LNCaP clone FGC (cell line): ENCODE data around the gene RILP.

Source experiments
- DNase-seq: peaks from one replicate; pipeline ENCODE4 v3.0.0-alpha.2; 2011; ENCODE audit warnings: low read depth
- H3K4me3 ChIP-seq: 2 replicates; pipeline ENCODE4 v1.5.1; 2011; ENCODE audit warnings: mild to moderate bottlenecking, low read depth, low read length, control low read depth
- CTCF ChIP-seq: IDR thresholded peaks from 2 replicates; pipeline ENCODE4 v1.5.1; 2012; ENCODE audit warnings: mild to moderate bottlenecking; ENCODE audit not compliant: control insufficient read depth, insufficient read depth; ENCODE audit errors: extremely low read depth

RILP gene

GRCh38 chr17:1646199-1646875, 3.3 kb downstream of the RILP start:
- TF ChIP-seq CTCF = no peak
- H3K4me3 ChIP-seq = no peak overlapping the region
- DNase-seq = no peak

- no peak for DNase-seq
Measured at GRCh38 chr17:1645207-1646171, 4.2 kb downstream of the RILP start, which contains the start of gene SCARF1. Gene SCARF1 (minus strand): TSS chr17:1645732. CDS start chr17:1645697, 35 bp downstream.

GRCh38 chr17:1644493-1645206, 5.0 kb downstream of the RILP start:
- no peak overlapping the region for H3K4me3 ChIP-seq
- DNase-seq = no peak

More at GRCh38 chr17:1645207-1646171, 4.2 kb downstream of the RILP start, which contains the start of gene SCARF1:
- H3K4me3 ChIP-seq = no peak within 1 kb of the TSS
- no peak for TF ChIP-seq CTCF

GRCh38 chr17:1643999-1644492, 5.6 kb downstream of the RILP start:
- no peak for DNase-seq
- no peak for TF ChIP-seq CTCF

More at GRCh38 chr17:1644493-1645206, 5.0 kb downstream of the RILP start:
- no peak for TF ChIP-seq CTCF

GRCh38 chr17:1643293-1643998, 6.2 kb downstream of the RILP start:
- H3K4me3 ChIP-seq = peak overlapping the region; percentile 42
- DNase-seq = no peak
- TF ChIP-seq CTCF = peak; percentile 52

More at GRCh38 chr17:1643999-1644492, 5.6 kb downstream of the RILP start:
- peak overlapping the region; percentile 42 for H3K4me3 ChIP-seq

- no peak overlapping the region for H3K4me3 ChIP-seq
- no peak for DNase-seq
- no peak for TF ChIP-seq CTCF
Measured at GRCh38 chr17:1641065-1641403, 8.6 kb downstream of the RILP start.
